H1 (cell line): ENCODE results near the gene CXCL14.

Experiments used
- CTCF ChIP-seq, 3 experiments: IDR thresholded peaks; 1 replicate in 2 of 3; 2 replicates in 1 of 3; pipeline versions ENCODE4 v1.5.1 to v1.6.1; 2011; ENCODE audit warnings: low read length in 3 of 3, mild to moderate bottlenecking in 3 of 3, inconsistent platforms in 2 of 3, low read depth in 1 of 3, moderate library complexity in 1 of 3; ENCODE audit not compliant: insufficient read depth in 1 of 3; ENCODE audit errors: control extremely low read depth in 1 of 3
- RFX5 ChIP-seq: IDR thresholded peaks from 2 replicates; pipeline ENCODE4 v1.6.1; 2011; ENCODE audit warnings: low read depth, low read length, improper control_type of control experiment, borderline replicate concordance
- SIN3A ChIP-seq, 2 experiments: IDR thresholded peaks in 1 of 2; conservative IDR thresholded peaks in 1 of 2; 2 replicates each; pipeline ENCODE4 v1.6.1; 2011 to 2012; ENCODE audit warnings: low read length in 2 of 2, improper control_type of control experiment in 1 of 2, low read depth in 1 of 2, mild to moderate bottlenecking in 1 of 2

- TF ChIP-seq SIN3A (conservative IDR thresholded peaks at IDR 0.05 in 1 of 2, IDR thresholded peaks at IDR 0.05 in 1 of 2; ENCODE audit: low read depth in 1 of 2, low read length in 2 of 2) = no peak
- TF ChIP-seq CTCF (IDR thresholded peaks at IDR 0.05; ENCODE audit: control extremely low read depth in 1 of 3, insufficient read depth in 1 of 3, low read depth in 1 of 3, low read length in 3 of 3) = no peak
- no peak for TF ChIP-seq RFX5
These were observed 39.3 kb downstream of the CXCL14 start for GRCh38 chr5:135539430-135540005.
